DND-41 (cell line): ENCODE data around the gene PLEKHM3.

ENCODE experiments used
- CTCF ChIP-seq: IDR thresholded peaks from 2 replicates; pipeline ENCODE4 v1.5.1; 2012; ENCODE audit warnings: borderline replicate concordance, low read length, moderate library complexity, mild to moderate bottlenecking; ENCODE audit not compliant: poor library complexity, severe bottlenecking; ENCODE audit errors: extremely low read depth
- EZH2 ChIP-seq: IDR thresholded peaks from 3 replicates; pipeline ENCODE4 v1.6.1; 2012; ENCODE audit warnings: borderline replicate concordance, low read depth, mild to moderate bottlenecking, moderate library complexity, low read length, inconsistent platforms; ENCODE audit not compliant: severe bottlenecking

GRCh38 chr2:207854484-207855440, 170.6 kb downstream of the PLEKHM3 start:
- TF ChIP-seq CTCF (no peak), EZH2 (no peak)
